GM12878 (cell line): Measurements from ENCODE around the gene COL9A2. TPM values are rescaled to one million over a fixed set of nuclear protein-coding genes. Genes with fewer than 3 reads are reported as not detected.
A peak's percentile ranks its signal among the peaks of the same experiment; 100 is the strongest.

Experiments
- ATAC-seq: fragments of 200-7000 bp; cut with Tn5 transposase; 3 replicates; pipeline ENCODE4 v1.9.1; 2020; ENCODE audit warnings: mild to moderate bottlenecking, moderate library complexity
- BruUV-seq: library from RNA; stranded (reverse); fragments of 400-500 nt; replicated peaks from 2 replicates; lab custom pipeline; 2021; lab: Mats Ljungman, UMichigan
- CTCF ChIA-PET: fragments of 300-600 bp; sonication (Branson Sonifier 250); formaldehyde crosslinking; extraction: SDS; loops from one replicate; lab custom pipeline; 2021; ENCODE audit warnings: inconsistent platforms; lab: Yijun Ruan, JAX
- POLR2A ChIA-PET: fragments of 350-600 bp; formaldehyde crosslinking; extraction: SDS; loops from one replicate; lab custom pipeline; 2021; ENCODE audit warnings: inconsistent platforms; lab: Charles Lee
- RAD21 ChIA-PET: fragments of 300-600 bp; sonication (Branson Sonifier 250); formaldehyde crosslinking; loops from one replicate; lab custom pipeline; 2023; ENCODE audit warnings: antibody characterized with exemption; ENCODE audit not compliant: unreplicated experiment; lab: Charles Lee
- SMC1A ChIA-PET: fragments of 300-600 bp; sonication (Branson Sonifier 250); formaldehyde crosslinking; loops from one replicate; lab custom pipeline; 2023; ENCODE audit not compliant: unreplicated experiment, uncharacterized antibody; lab: Charles Lee
- DNase-seq: peaks from one replicate; pipeline ENCODE4 v3.0.0-alpha.2; 2011; ENCODE audit warnings: low read depth, low spot score
- FAIRE-seq: peaks from 3 replicates; lab custom pipeline; 2011; peaks lifted over from hg19 to GRCh38; lab: Jason Lieb, UNC
- H2AFZ ChIP-seq: 2 replicates; pipeline ENCODE4 v1.6.0; 2011; ENCODE audit warnings: low read depth, low read length, control low read depth; ENCODE audit not compliant: control insufficient read depth
- H3K27ac ChIP-seq: 2 replicates; pipeline ENCODE4 v1.5.1; 2011; ENCODE audit warnings: control low read depth; ENCODE audit not compliant: control insufficient read depth, insufficient read depth
- H3K27me3 ChIP-seq, 2 experiments: replicated peaks in 1 of 2; 2 replicates each; pipeline versions ENCODE4 v1.6.0 to v1.6.1; 2011; ENCODE audit warnings: low read length in 1 of 2; ENCODE audit not compliant: control insufficient read depth in 2 of 2, insufficient read depth in 2 of 2
- H3K36me3 ChIP-seq, 2 experiments: 2 replicates each; pipeline ENCODE4 v1.5.1; 2011; ENCODE audit warnings: low read length in 1 of 2; ENCODE audit not compliant: control insufficient read depth in 2 of 2, insufficient read depth in 2 of 2
- H3K4me1 ChIP-seq: 2 replicates; pipeline ENCODE4 v1.6.1; 2011; ENCODE audit warnings: mild to moderate bottlenecking, low read length, moderate library complexity, mixed read lengths; ENCODE audit not compliant: control insufficient read depth, insufficient read depth
- H3K4me2 ChIP-seq: 2 replicates; pipeline ENCODE4 v1.6.0; 2011; ENCODE audit warnings: control low read depth; ENCODE audit not compliant: control insufficient read depth, insufficient read depth
- H3K4me3 ChIP-seq: fragments of 200-600 bp; sonication (generic); 2 replicates; pipeline ENCODE4 v1.5.1; 2016
- H3K79me2 ChIP-seq: 2 replicates; pipeline ENCODE4 v1.6.0; 2011; ENCODE audit warnings: low read length; ENCODE audit not compliant: control insufficient read depth, insufficient read depth
- H3K9ac ChIP-seq: 2 replicates; pipeline ENCODE4 v1.8.0; 2011; ENCODE audit warnings: low read length, control low read depth, mixed read lengths; ENCODE audit not compliant: control insufficient read depth, insufficient read depth
- H3K9me3 ChIP-seq: replicated peaks from 3 replicates; pipeline ENCODE4 v1.5.1; 2011; ENCODE audit warnings: mild to moderate bottlenecking, low read length; ENCODE audit not compliant: control insufficient read depth, insufficient read depth
- H4K20me1 ChIP-seq: 2 replicates; pipeline ENCODE4 v1.6.0; 2011; ENCODE audit not compliant: control insufficient read depth, insufficient read depth
- BHLHE40 ChIP-seq, 2 experiments: fragments of 450-650 bp in 1 of 2; IDR thresholded peaks; 2 replicates each; pipeline ENCODE4 v1.6.1; 2011 to 2017; ENCODE audit warnings: low read depth in 2 of 2, borderline replicate concordance in 1 of 2, improper control_type of control experiment in 1 of 2, low read length in 1 of 2, mild to moderate bottlenecking in 1 of 2
- CHD2 ChIP-seq: IDR thresholded peaks from 2 replicates; pipeline ENCODE4 v1.6.1; 2011; ENCODE audit warnings: low read depth, low read length, improper control_type of control experiment, borderline replicate concordance
- JUNB ChIP-seq: IDR thresholded peaks from 2 replicates; pipeline ENCODE4 v1.6.1; 2016; ENCODE audit warnings: antibody characterized with exemption, mild to moderate bottlenecking
- PKNOX1 ChIP-seq: fragments of 450-650 bp; IDR thresholded peaks from 2 replicates; pipeline ENCODE4 v1.6.1; 2016; ENCODE audit warnings: mild to moderate bottlenecking
- ZSCAN29 ChIP-seq: fragments of 450-650 bp; IDR thresholded peaks from 2 replicates; pipeline ENCODE4 v1.6.1; 2017; ENCODE audit warnings: mild to moderate bottlenecking, moderate library complexity
- ZZZ3 ChIP-seq: IDR thresholded peaks from 2 replicates; pipeline ENCODE4 v1.6.1; 2011; ENCODE audit warnings: low read depth; ENCODE audit not compliant: control insufficient read depth, insufficient read length
- WGBS: methylation state at CpG from one replicate; pipeline ENCODE4 v1.1.6; 2016; ENCODE audit warnings: low lambda C conversion rate; ENCODE audit not compliant: insufficient replicate concordance, insufficient coverage; ENCODE audit errors: missing lambda C conversion rate; 5-methylcytosine and 5-hydroxymethylcytosine counted together
- in situ Hi-C: fragments of 300-500 bp; cut with MboI; formaldehyde crosslinking; loops from 9 replicates; pipeline ENCODE4 v1.14.3; 2018; ENCODE audit warnings: mixed read lengths
- intact Hi-C: fragments of 100-400 bp; cut with micrococcal nuclease; formaldehyde crosslinking; loops from one replicate; pipeline ENCODE4 v1.14.2; 2022; ENCODE audit not compliant: unreplicated experiment
- polyA plus RNA-seq, 11 experiments: library from polyadenylated mRNA; depleted of rRNA in 4 of 11; unstranded in 6 of 11; stranded (reverse) in 5 of 11; fragments of >200 nt; fragmentation: Nextera tagmentation in 4 of 11; fragmentation: Illumina TruSeq in 1 of 11; extraction: Ambion mirVana in 4 of 11; extraction: Trizol in 1 of 11; gene quantifications; 1 replicate in 1 of 11; 2 replicates in 10 of 11; pipeline versions ENCODE4 v1.2.1 to v1.2.3, GENCODE V29; 2011 to 2016; ENCODE audit warnings: inconsistent platforms in 2 of 11, missing spikeins in 2 of 11, low read depth in 1 of 11
- total RNA-seq, 4 experiments: library from RNA; depleted of rRNA in 3 of 4; stranded (reverse); fragments of >200 nt in 3 of 4; fragmentation: Illumina TruSeq in 1 of 4; extraction: Trizol in 1 of 4; gene quantifications; 2 replicates each; pipeline versions ENCODE4 v1.2.1 to v1.2.3, GENCODE V29; 2013 to 2021
- TF ChIP-seq, protein P1 (sequence below): fragments of 450-650 bp; IDR thresholded peaks from 2 replicates; pipeline ENCODE4 v1.6.1; 2017; ENCODE audit warnings: mild to moderate bottlenecking

Gene COL9A2
- total and polyA plus RNA-seq, 10 of the 15 experiments (the other 5 are each of a cell fraction or from before 2014, with no cell fraction given): 3.1 to 63.3 (median 22.4) TPM

- ChIA-PET RAD21 (interaction anchor here (0.6 to 1.2 kb wide), 3 partner anchors 62 to 162 kb away, joined by 3 to 4 read pairs (median 3); partner anchors contain the start of gene SMAP2), SMC1A (interaction anchor here (0.7 to 2.3 kb wide), 6 partner anchors 28 to 168 kb away, joined by 3 to 11 read pairs (median 4); no protein-coding TSS in a partner anchor), CTCF (interaction anchor here (0.7 to 2.5 kb wide), 5 partner anchors 27 to 233 kb away, joined by 3 to 15 read pairs (median 5); no protein-coding TSS in a partner anchor), POLR2A (interaction anchor here (0.6 kb wide), 2 partner anchors 68 to 93 kb away, joined by 3 to 4 read pairs; no protein-coding TSS in a partner anchor)
- Histone ChIP-seq H2AFZ (no peak overlapping the region), H3K36me3 (no peaks in the 10 kb centered on the region; a peak in 2 of 4 replicates), H3K9me3 (no peaks in the 10 kb centered on the region), H3K9ac (peak overlapping the region; percentile 79), H3K4me3 (peak overlapping the region; percentile 74), H3K4me2 (peak overlapping the region; percentile 91), H4K20me1 (no peaks in the 10 kb centered on the region), H3K27ac (peak overlapping the region; percentile 95), H3K79me2 (peaks cover 5% of the 10 kb centered on the region), H3K27me3 (peaks cover 2 to 4% of the 10 kb centered on the region in 2 experiments; a peak in 3 of 4 replicates), H3K4me1 (peaks cover 41% of the 10 kb centered on the region)
- DNase-seq (no peak), ATAC-seq (no peak)
- intact Hi-C loops (loop anchor here (2.0 kb wide), 1 partner anchor 151 kb away; the partner anchor contains the start of gene RLF), in situ Hi-C loops (no loop called here)
- BruUV-seq: no TSS peak
- no peak for TF ChIP-seq JUNB
- TF ChIP-seq PKNOX1: 0 out of 2 replicates have a peak, but pooled peaks have one; percentile 26
- TF ChIP-seq, all 136 proteins: peak for 1
- 76% methylated on average over 5 of the region's 5 CpGs for WGBS
- FAIRE-seq: no peak
Observed at GRCh38 chr1:40311692-40312091, 5.4 kb downstream of the COL9A2 start.

DNA sequence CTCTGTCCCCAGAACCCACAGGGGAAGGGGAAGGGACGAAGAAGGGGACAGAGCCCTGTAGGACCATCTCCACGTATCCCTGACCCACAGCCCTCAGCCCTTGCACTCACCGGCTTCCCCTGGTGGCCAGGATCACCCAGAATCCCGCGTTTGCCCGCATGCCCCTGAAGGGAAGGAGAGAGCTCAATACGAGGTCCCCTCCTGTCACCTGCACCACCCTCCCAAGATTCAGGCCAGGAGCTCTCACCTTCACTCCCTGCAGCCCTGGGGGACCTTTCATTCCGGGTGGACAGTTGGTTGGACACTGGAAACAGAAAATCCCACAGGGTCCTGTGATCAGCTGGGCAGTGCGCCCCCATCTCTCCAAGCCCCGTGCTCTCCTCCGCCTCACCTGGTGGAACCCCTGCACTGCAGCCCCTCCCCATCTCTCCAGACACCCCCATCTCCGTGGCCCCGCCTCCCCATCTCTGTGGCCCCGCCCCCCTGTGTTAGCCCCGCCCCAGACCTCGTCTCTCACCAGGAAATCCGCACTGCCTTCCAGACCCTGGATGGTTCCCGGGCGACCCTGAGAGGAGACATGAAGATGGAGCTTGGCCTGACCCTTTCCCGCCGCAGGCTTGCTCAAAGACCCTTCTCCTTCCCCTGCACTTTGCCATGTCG is 6.0 kb downstream of the COL9A2 start:
- Histone ChIP-seq H3K9ac (no peak overlapping the region), H3K79me2 (peaks cover 5% of the 10 kb centered on the region), H3K36me3 (no peaks in the 10 kb centered on the region; a peak in 2 of 4 replicates), H3K4me1 (peaks cover 41% of the 10 kb centered on the region), H3K4me3 (no peak overlapping the region), H3K9me3 (no peaks in the 10 kb centered on the region), H3K27me3 (peaks cover 2 to 3% of the 10 kb centered on the region in 2 experiments; a peak in 3 of 4 replicates), H4K20me1 (no peaks in the 10 kb centered on the region), H3K27ac (no peak overlapping the region), H2AFZ (no peak overlapping the region), H3K4me2 (no peak overlapping the region)
- POLR2A ChIA-PET: interaction anchor here (0.6 kb wide), 1 partner anchor 93 kb away, joined by 3 read pairs; no protein-coding TSS in a partner anchor
- in situ Hi-C loops (no loop called here), intact Hi-C loops (no loop called here)
- FAIRE-seq: no peak
- 81% methylated on average over 19 of the region's 22 CpGs for WGBS
- SMC1A ChIA-PET: interaction anchor here (0.7 to 2.3 kb wide), 7 partner anchors 28 to 167 kb away, joined by 3 to 11 read pairs (median 3); no protein-coding TSS in a partner anchor
- CTCF ChIA-PET: interaction anchor here (0.9 to 2.5 kb wide), 5 partner anchors 28 to 233 kb away, joined by 3 to 15 read pairs (median 4); no protein-coding TSS in a partner anchor
- ATAC-seq: no peak
- DNase-seq: no peak
- RAD21 ChIA-PET: interaction anchor here (0.8 to 1.2 kb wide), 2 partner anchors 62 to 79 kb away, joined by 3 to 4 read pairs; partner anchors contain the start of gene SMAP2
- BruUV-seq: no TSS peak
- TF ChIP-seq BHLHE40 (IDR thresholded peaks at IDR 0.05; ENCODE audit: borderline replicate concordance in 1 of 2, low read depth in 2 of 2, low read length in 1 of 2) (no peak), CHD2 (no peak), ZZZ3 (no peak), ZSCAN29 (no peak)
- TF ChIP-seq, protein P1, sequence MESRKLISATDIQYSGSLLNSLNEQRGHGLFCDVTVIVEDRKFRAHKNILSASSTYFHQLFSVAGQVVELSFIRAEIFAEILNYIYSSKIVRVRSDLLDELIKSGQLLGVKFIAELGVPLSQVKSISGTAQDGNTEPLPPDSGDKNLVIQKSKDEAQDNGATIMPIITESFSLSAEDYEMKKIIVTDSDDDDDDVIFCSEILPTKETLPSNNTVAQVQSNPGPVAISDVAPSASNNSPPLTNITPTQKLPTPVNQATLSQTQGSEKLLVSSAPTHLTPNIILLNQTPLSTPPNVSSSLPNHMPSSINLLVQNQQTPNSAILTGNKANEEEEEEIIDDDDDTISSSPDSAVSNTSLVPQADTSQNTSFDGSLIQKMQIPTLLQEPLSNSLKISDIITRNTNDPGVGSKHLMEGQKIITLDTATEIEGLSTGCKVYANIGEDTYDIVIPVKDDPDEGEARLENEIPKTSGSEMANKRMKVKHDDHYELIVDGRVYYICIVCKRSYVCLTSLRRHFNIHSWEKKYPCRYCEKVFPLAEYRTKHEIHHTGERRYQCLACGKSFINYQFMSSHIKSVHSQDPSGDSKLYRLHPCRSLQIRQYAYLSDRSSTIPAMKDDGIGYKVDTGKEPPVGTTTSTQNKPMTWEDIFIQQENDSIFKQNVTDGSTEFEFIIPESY: peak; percentile 51; the same call in 1 of the 2 replicates
